Measurements from ENCODE around the gene ALG10B. TPM values are rescaled to one million over a fixed set of nuclear protein-coding genes. Genes with fewer than 3 reads are reported as not detected.

The ALG10B gene
- total and polyA plus RNA-seq, 2 of the 8 experiments (the other 6 are each of a cell fraction or from before 2014, with no cell fraction given) = 3.2 to 5.4 TPM

DNA sequence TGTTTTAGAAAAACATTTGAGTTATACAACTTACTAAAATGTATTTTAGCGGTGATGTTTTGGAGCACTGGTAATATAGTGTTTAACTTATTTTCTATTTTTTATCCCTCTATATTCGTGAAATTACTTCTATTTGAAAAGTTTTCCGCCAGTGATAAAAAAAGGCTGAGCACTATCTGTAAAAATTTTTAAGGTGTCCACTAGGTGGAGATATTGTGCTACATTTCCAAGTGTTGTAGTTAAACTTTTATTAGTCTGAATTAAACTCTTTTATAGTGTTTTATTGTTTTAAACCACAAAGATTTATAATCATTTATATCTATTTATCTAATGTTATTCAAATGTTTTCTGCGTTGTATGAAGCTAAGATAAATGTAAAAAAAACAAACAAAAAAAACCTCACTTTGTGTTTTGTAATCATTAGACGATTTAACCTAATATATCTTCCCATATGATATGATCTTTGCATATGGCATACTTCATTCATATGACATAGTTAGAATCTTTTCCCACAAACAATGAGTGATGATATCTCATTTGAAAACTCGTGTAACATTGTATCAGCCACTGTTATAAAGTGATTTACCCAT, 11.8 kb downstream of the ALG10B start:
- H2BK20ac ChIP-seq (ENCODE audit: low read length) = no peak overlapping the region
- H2BK5ac ChIP-seq (ENCODE audit: low read depth, low read length) = no peak overlapping the region
- no peak overlapping the region for H2BK12ac ChIP-seq (ENCODE audit: low read depth, low read length)
- H3K4me1 ChIP-seq (replicated peaks in 1 of 4; ENCODE audit: control insufficient read depth in 3 of 4, insufficient read depth in 4 of 4, low read length in 3 of 4) = no peaks in the 10 kb centered on the region
- no peaks in the 10 kb centered on the region for H3K79me1 ChIP-seq (ENCODE audit: low read depth, low read length)
- no peak overlapping the region for H2BK120ac ChIP-seq (replicated peaks; ENCODE audit: low read depth, low read length)
- H4K5ac ChIP-seq (ENCODE audit: insufficient read length, low read depth, low read length) = no peak overlapping the region
- H2AK5ac ChIP-seq (ENCODE audit: low read depth, low read length) = no peak overlapping the region
- no peak overlapping the region for H3K9ac ChIP-seq (replicated peaks in 1 of 4; ENCODE audit: extremely low read depth in 1 of 4, low read depth in 3 of 4, low read length in 3 of 4)
- POLR2A ChIA-PET (ENCODE audit: partially characterized antibody) = no interaction called here
- H3K23me2 ChIP-seq (ENCODE audit: low read depth, low read length) = no peaks in the 10 kb centered on the region
- CTCF ChIA-PET (ENCODE audit: partially characterized antibody) = interaction anchor here (0.6 to 1.0 kb wide), 3 partner anchors 17 to 767 kb away, joined by 3 read pairs; no protein-coding TSS in a partner anchor
- no peaks in the 10 kb centered on the region for H4K20me1 ChIP-seq (replicated peaks in 1 of 2; ENCODE audit: control insufficient read depth in 1 of 2, insufficient read depth in 2 of 2, low read length in 2 of 2)
- H3K27me3 ChIP-seq (replicated peaks in 1 of 4; ENCODE audit: control insufficient read depth in 3 of 4, extremely low read depth in 1 of 4, insufficient read depth in 3 of 4, low read length in 3 of 4) = no peaks in the 10 kb centered on the region
- H3K36me3 ChIP-seq (ENCODE audit: control insufficient read depth in 2 of 4, insufficient read depth in 4 of 4, low read length in 3 of 4) = no peaks in the 10 kb centered on the region; a peak in 1 of 8 replicates
- H3K14ac ChIP-seq (ENCODE audit: insufficient read length) = no peak overlapping the region
- no peak overlapping the region for H2AFZ ChIP-seq (ENCODE audit: low read length)
- no peak overlapping the region for H3K4ac ChIP-seq (replicated peaks; ENCODE audit: insufficient read length, low read depth, low read length)
- H3K27ac ChIP-seq (ENCODE audit: low read depth, low read length) = no peak overlapping the region
- H3K4me2 ChIP-seq (ENCODE audit: insufficient read depth in 1 of 2, low read depth in 2 of 2, low read length in 2 of 2) = no peak overlapping the region
- peak; percentile 75 for FAIRE-seq
- H3K4me3 ChIP-seq (ENCODE audit: extremely low read depth in 1 of 4, insufficient read depth in 2 of 4, low read depth in 3 of 4, low read length in 4 of 4) = no peak overlapping the region
- H3K56ac ChIP-seq (replicated peaks; ENCODE audit: insufficient read length, low read depth, low read length) = no peak overlapping the region
- no peak overlapping the region for H4K8ac ChIP-seq (ENCODE audit: extremely low read depth, insufficient read depth, low read length)
- H3K18ac ChIP-seq (ENCODE audit: extremely low read depth, low read length) = no peak overlapping the region
- no peak overlapping the region for H2BK15ac ChIP-seq (ENCODE audit: low read length)
- no peak for TF ChIP-seq ATF2 (IDR thresholded peaks at IDR 0.05; ENCODE audit: low read length)
- peak in 1 of 2 experiments; percentile 65 for TF ChIP-seq RAD21 (IDR thresholded peaks at IDR 0.05 in 1 of 2, conservative IDR thresholded peaks at IDR 0.05 in 1 of 2; ENCODE audit: low read depth in 2 of 2, low read length in 2 of 2)
- TF ChIP-seq CTCF (IDR thresholded peaks at IDR 0.05; ENCODE audit: control extremely low read depth in 1 of 3, insufficient read depth in 1 of 3, low read depth in 1 of 3, low read length in 3 of 3) = peak in 2 of 3 experiments; percentile 16 to 23; a peak in 2 of 4 replicates
- 33% methylated on average over 6 of the region's 6 CpGs; no CpG with 5 or more reads in 1 of the 2 experiments for WGBS, 2 experiments (ENCODE audit: extremely low coverage in 1 of 2, insufficient coverage in 1 of 2, insufficient read length in 1 of 2, insufficient replicate concordance in 2 of 2, low coverage in 1 of 2, low lambda C conversion rate in 2 of 2, missing lambda C conversion rate in 1 of 2)
- peaks cover 0 to 9% of the 10 kb centered on the region in 2 experiments; a peak in 1 of 4 replicates for H3K9me3 ChIP-seq (ENCODE audit: insufficient read depth in 2 of 2, low read depth in 1 of 2, low read length in 1 of 2)
- no peak for DNase-seq (ENCODE audit: low read depth in 1 of 2, low spot score in 2 of 2)
- H4K91ac ChIP-seq (replicated peaks; ENCODE audit: insufficient read length, low read length) = no peak overlapping the region
- no peak overlapping the region for H3K23ac ChIP-seq (ENCODE audit: insufficient read length)
- H3K79me2 ChIP-seq (ENCODE audit: control insufficient read depth in 1 of 2, insufficient read depth in 2 of 2, low read length in 2 of 2) = no peaks in the 10 kb centered on the region
